AG09309 (cell line): ENCODE results near the gene DGKK.

Experiments
- DNase-seq: peaks from one replicate; pipeline ENCODE4 v3.0.0-alpha.2; 2010; ENCODE audit warnings: low read depth
- H3K4me3 ChIP-seq: 2 replicates; pipeline ENCODE4 v1.5.1; 2011; ENCODE audit warnings: mild to moderate bottlenecking, low read depth, low read length, moderate library complexity; ENCODE audit not compliant: control insufficient read depth
- TF ChIP-seq, protein P1 (sequence below): IDR thresholded peaks from 2 replicates; pipeline ENCODE4 v1.5.1; 2011; ENCODE audit warnings: mild to moderate bottlenecking, low read depth, low read length, inconsistent platforms; ENCODE audit not compliant: insufficient read depth, control insufficient read depth; ENCODE audit errors: missing control alignments

Gene DGKK

DNA sequence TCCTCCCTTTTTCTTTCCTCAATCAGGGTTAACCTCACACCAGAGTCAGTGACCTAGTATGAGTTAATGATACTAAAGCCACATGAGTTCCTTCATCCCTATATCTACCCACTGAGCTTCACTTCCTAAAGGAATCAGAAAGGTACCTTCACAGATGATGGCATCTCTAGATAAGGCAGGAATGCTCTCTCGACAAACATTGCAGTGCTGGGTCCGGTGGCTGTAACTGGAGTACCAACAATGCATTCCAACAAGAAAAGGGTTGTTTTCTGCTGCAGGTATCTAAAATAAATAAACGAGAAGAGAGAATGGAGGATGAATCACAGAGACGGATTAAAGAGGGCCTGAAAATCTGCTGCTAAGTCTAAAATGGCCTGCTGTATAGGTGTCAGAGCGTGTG lies 66.7 kb downstream of the DGKK start:
- no peak overlapping the region for H3K4me3 ChIP-seq
- TF ChIP-seq, protein P1, sequence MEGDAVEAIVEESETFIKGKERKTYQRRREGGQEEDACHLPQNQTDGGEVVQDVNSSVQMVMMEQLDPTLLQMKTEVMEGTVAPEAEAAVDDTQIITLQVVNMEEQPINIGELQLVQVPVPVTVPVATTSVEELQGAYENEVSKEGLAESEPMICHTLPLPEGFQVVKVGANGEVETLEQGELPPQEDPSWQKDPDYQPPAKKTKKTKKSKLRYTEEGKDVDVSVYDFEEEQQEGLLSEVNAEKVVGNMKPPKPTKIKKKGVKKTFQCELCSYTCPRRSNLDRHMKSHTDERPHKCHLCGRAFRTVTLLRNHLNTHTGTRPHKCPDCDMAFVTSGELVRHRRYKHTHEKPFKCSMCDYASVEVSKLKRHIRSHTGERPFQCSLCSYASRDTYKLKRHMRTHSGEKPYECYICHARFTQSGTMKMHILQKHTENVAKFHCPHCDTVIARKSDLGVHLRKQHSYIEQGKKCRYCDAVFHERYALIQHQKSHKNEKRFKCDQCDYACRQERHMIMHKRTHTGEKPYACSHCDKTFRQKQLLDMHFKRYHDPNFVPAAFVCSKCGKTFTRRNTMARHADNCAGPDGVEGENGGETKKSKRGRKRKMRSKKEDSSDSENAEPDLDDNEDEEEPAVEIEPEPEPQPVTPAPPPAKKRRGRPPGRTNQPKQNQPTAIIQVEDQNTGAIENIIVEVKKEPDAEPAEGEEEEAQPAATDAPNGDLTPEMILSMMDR = no peak
- no peak for DNase-seq

DNA sequence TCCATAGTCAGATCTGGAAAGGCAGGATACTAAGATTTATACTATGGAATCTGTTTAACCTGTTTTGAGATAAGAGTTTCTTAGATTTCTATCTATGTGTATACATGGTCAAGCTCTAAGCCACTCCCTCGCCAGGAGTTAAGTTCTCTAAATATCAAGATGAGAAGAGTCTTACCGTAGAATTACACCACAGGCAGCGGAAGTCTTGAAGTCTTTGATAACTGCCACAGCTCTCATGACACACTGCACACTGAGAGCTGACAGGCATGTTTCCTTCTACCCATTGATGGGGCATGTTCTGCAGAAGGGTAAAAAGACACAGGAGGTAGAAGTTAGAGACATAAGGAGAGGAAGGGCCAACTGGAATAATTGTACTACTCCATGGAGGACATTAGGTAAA lies 67.7 kb downstream of the DGKK start:
- TF ChIP-seq, protein P1 = no peak
- no peak overlapping the region for H3K4me3 ChIP-seq
- DNase-seq = no peak

DNA sequence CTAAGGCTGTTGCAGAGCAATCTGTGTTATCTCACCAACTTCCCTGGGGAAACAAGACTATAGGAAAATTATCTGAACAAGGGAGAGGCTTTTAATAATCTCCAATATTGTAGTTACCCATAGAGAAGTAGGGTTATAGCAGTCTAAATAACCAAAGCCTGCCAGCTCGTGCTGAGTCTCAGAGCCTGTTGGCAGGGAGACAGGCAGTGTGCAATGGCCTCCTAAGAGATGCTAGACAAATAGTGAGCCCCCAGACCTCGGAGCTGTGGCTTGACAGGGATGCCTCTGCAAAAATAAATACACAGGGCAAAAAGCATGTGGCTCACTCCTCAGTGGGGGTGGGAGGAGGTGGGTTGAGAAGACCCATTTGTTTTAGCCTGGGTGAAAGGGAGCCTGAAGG lies 76.7 kb downstream of the DGKK start:
- TF ChIP-seq, protein P1 = no peak
- H3K4me3 ChIP-seq = no peak overlapping the region
- DNase-seq = no peak

DNA sequence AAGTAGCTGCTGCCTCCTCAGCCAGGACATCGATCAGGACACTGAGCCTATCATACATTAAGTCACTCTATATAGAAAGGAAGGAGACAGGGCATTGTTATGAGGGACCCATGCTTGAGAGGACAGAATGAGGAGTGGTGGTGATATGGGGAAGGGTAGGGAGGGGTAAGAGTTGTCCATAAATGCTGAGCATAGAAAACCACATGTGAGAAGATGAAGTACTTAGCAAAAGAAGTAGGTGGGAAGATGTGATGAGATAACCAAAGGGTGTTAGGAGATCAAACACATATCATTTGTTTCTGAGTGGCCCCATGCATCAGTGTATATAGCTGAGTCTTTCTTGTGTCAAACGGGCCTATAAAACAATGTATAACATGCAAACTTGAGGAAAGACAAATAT lies 84.1 kb downstream of the DGKK start:
- DNase-seq = no peak
- TF ChIP-seq, protein P1 = no peak
- H3K4me3 ChIP-seq = no peak overlapping the region

DNA sequence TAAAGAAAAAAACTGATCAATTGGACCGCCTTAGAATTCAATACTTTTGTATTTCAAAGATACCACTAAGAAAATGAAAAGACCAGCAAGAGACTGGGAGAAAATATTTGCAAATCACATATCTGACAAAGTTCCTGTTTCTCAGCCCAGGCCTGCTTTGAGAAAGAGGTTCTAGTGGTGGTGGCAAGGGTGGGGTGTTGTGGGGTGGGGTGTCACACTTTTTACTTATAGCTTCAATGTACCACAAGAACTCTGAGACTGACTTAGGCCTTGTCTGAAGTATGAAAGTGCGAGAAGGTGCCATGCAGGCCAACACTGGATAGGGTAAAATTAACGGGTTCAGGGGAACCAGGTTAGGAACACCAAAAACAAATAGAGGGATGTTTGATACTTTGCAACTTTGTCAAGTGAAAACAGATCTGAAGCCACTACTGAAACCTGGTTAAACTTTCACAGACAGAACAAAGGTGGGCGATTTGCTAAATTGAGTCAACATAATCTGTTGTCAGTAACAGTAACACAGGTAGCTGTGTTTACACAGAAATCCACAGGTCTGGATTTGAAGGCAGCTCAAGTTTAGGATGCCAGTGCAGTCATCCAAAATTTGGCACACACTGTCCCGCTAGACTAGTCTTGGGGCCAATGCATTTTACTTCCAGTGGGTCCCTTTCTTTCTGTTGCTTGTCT lies 88.8 kb downstream of the DGKK start:
- no peak for DNase-seq
- no peak overlapping the region for H3K4me3 ChIP-seq
- TF ChIP-seq, protein P1 = no peak

DNA sequence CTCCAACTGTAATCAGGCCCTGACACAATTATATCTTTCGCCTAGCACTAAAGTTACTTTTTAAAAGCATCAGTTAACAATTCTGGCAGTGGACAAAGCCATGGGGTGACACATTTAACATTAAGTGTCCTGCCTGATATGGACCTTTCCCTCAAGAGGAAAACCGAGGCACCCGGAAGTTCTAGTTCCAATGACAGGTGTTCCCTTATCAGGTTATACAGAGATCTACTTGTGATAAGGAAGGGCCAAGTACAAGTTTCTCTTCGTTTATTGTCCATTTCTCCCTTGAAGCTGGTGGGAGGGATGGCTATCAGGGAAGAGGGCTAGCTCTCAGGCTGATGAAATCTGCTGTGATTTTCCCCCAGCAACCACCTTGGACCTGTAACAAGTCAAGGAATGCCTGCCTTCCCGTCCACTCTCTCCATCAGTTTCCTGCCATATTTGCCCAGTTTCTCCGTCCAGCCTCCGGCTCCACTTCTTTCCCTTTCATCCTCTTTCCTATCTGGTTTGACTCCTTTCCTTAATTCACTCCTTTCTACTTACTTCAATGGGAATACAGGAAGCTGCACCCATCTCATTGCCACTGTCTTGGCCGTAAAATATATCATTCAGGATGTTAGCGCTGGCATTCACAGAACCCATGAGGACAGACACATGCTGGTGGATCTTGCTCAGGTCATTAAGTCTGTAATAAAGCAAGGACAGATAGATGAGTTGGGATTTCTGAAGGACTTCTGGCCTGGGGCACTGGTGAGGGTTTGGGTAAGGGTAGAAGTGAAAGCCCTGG lies 95.0 kb downstream of the DGKK start:
- no peak for DNase-seq
- H3K4me3 ChIP-seq = no peak overlapping the region
- TF ChIP-seq, protein P1 = no peak
